Body of pancreas (tissue), 4 donors: Measurements from ENCODE around the gene DTX4. TPM values are rescaled to one million over a fixed set of nuclear protein-coding genes. Genes with fewer than 3 reads are reported as not detected.

Source experiments
- ATAC-seq: fragments of 150-250 bp; one replicate; pipeline ENCODE4 v1.9.1; 2016
- DNase-seq, 4 donors: peaks; one replicate each; pipeline ENCODE4 v3.0.0-alpha.2; 2019
- H3K27ac ChIP-seq, 4 donors: fragments of 200-600 bp; sonication (generic); 1 replicate in 3 of 4; 2 replicates in 1 of 4; pipeline versions ENCODE4 v1.5.1 to v1.6.1; 2016 to 2019; ENCODE audit warnings: mild to moderate bottlenecking in 1 of 4, mixed read lengths in 1 of 4, moderate library complexity in 1 of 4
- H3K27me3 ChIP-seq, 2 donors: fragments of 200-600 bp; sonication (generic); one replicate each; pipeline ENCODE4 v1.6.0; 2016; ENCODE audit warnings: mild to moderate bottlenecking in 1 of 2
- H3K36me3 ChIP-seq, 2 donors: fragments of 200-600 bp; sonication (generic); replicated peaks in 1 of 2; 2 replicates each; pipeline ENCODE4 v1.5.1; 2016; ENCODE audit warnings: low read depth in 2 of 2; ENCODE audit not compliant: insufficient read depth in 1 of 2
- H3K4me1 ChIP-seq: fragments of 200-600 bp; sonication (generic); one replicate; pipeline ENCODE4 v1.6.0; 2016
- H3K4me3 ChIP-seq, 2 donors: fragments of 200-600 bp; sonication (generic); 1 replicate in 1 of 2; 2 replicates in 1 of 2; pipeline ENCODE4 v1.5.1; 2016 to 2019
- H3K9me3 ChIP-seq, 3 donors: fragments of 200-600 bp; sonication (generic); 1 replicate in 2 of 3; 2 replicates in 1 of 3; pipeline ENCODE4 v1.5.1; 2016
- CTCF ChIP-seq, 7 experiments: fragments of 450-650 bp in 4 of 7; fragments of 200-600 bp in 3 of 7; sonication (generic) in 3 of 7; IDR thresholded peaks; one replicate each; pipeline ENCODE4 v1.5.1; 2016 to 2019; ENCODE audit warnings: antibody characterized with exemption in 7 of 7
- POLR2A ChIP-seq, 3 donors: fragments of 450-650 bp; IDR thresholded peaks; one replicate each; pipeline ENCODE4 v1.6.1; 2016; ENCODE audit warnings: antibody characterized with exemption in 3 of 3, mild to moderate bottlenecking in 2 of 3
- WGBS, 2 donors: methylation state at CpG; one replicate each; pipeline ENCODE4 v1.1.5; 2017; 5-methylcytosine and 5-hydroxymethylcytosine counted together
- intact Hi-C: fragments of 100-400 bp; cut with DNase I; formaldehyde crosslinking; loops from one replicate; pipeline ENCODE4 v1.15.1; 2023
- total RNA-seq, 2 donors: library from RNA; depleted of rRNA; stranded (reverse); fragments of >200 nt; gene quantifications; one replicate each; pipeline ENCODE4 v1.1.0, GENCODE V29; 2016

Gene DTX4
- total RNA-seq, 2 donors from 2014 or later = 9.6 to 10.4 TPM

- H3K4me3 ChIP-seq = no peak overlapping the region
- H3K36me3 ChIP-seq = no peaks in the 10 kb centered on the region
- H3K27me3 ChIP-seq = no peaks in the 10 kb centered on the region
- TF ChIP-seq POLR2A (IDR thresholded peaks at IDR 0.05) = no peak
- no peak for TF ChIP-seq CTCF (IDR thresholded peaks at IDR 0.05)
- DNase-seq (no peak), ATAC-seq (no peak)
- H3K27ac ChIP-seq = no peak overlapping the region
- peaks cover 8% of the 10 kb centered on the region for H3K4me1 ChIP-seq
- intact Hi-C loops = no loop called here
- H3K9me3 ChIP-seq = no peaks in the 10 kb centered on the region
- 92 to 100% methylated on average over 2 of the region's 2 CpGs for WGBS, 2 donors
These were observed 26.8 kb downstream of the DTX4 start for GRCh38 chr11:59198726-59199125.

GRCh38 chr11:59199546-59200422, 27.9 kb downstream of the DTX4 start:
- no peaks in the 10 kb centered on the region for H3K9me3 ChIP-seq
- WGBS, 2 donors = 77 to 80% methylated on average over 14 of the region's 14 CpGs
- TF ChIP-seq POLR2A (IDR thresholded peaks at IDR 0.05) (no peak), CTCF (IDR thresholded peaks at IDR 0.05) (no peak)
- H3K4me1 ChIP-seq = peaks cover 8% of the 10 kb centered on the region
- ATAC-seq = no peak
- H3K36me3 ChIP-seq = no peaks in the 10 kb centered on the region
- no peak overlapping the region for H3K4me3 ChIP-seq
- H3K27me3 ChIP-seq = no peaks in the 10 kb centered on the region
- intact Hi-C loops = no loop called here
- no peak overlapping the region for H3K27ac ChIP-seq
- DNase-seq = no peak

- Histone ChIP-seq H3K4me1 (peaks cover 8% of the 10 kb centered on the region), H3K27ac (no peak overlapping the region), H3K4me3 (no peak overlapping the region), H3K9me3 (no peaks in the 10 kb centered on the region), H3K36me3 (no peaks in the 10 kb centered on the region), H3K27me3 (no peaks in the 10 kb centered on the region)
- 53 to 62% methylated on average over 4 of the region's 4 CpGs for WGBS, 2 donors
- ATAC-seq (no peak), DNase-seq (no peak)
- TF ChIP-seq POLR2A (IDR thresholded peaks at IDR 0.05) (no peak), CTCF (IDR thresholded peaks at IDR 0.05) (no peak)
- intact Hi-C loops = no loop called here
These were observed 28.5 kb downstream of the DTX4 start for GRCh38 chr11:59200423-59200746.

GRCh38 chr11:59201353-59201752, 29.4 kb downstream of the DTX4 start:
- peaks cover 4% of the 10 kb centered on the region for H3K4me1 ChIP-seq
- no peak overlapping the region for H3K4me3 ChIP-seq
- ATAC-seq (no peak), DNase-seq (no peak)
- H3K9me3 ChIP-seq = no peaks in the 10 kb centered on the region
- no peaks in the 10 kb centered on the region for H3K36me3 ChIP-seq
- TF ChIP-seq POLR2A (IDR thresholded peaks at IDR 0.05) = no peak
- peak in 3 of 7 experiments; percentile 10 to 23 (median 15) for TF ChIP-seq CTCF (IDR thresholded peaks at IDR 0.05)
- H3K27ac ChIP-seq = no peak overlapping the region
- no peaks in the 10 kb centered on the region for H3K27me3 ChIP-seq
- intact Hi-C loops = no loop called here
- WGBS, 2 donors = 73 to 88% methylated on average over 3 of the region's 3 CpGs

- ATAC-seq (no peak), DNase-seq (no peak)
- Histone ChIP-seq H3K9me3 (no peaks in the 10 kb centered on the region), H3K4me3 (no peak overlapping the region), H3K27me3 (no peaks in the 10 kb centered on the region), H3K4me1 (peaks cover 12% of the 10 kb centered on the region), H3K36me3 (no peaks in the 10 kb centered on the region), H3K27ac (no peak overlapping the region)
- 93 to 95% methylated on average over 3 of the region's 3 CpGs for WGBS, 2 donors
- intact Hi-C loops = loop anchor here (5.0 kb wide), 1 partner anchor 37 kb away; no protein-coding TSS in a partner anchor
- TF ChIP-seq CTCF (IDR thresholded peaks at IDR 0.05) (no peak), POLR2A (IDR thresholded peaks at IDR 0.05) (no peak)
These were observed 32.8 kb downstream of the DTX4 start for GRCh38 chr11:59204746-59205145.
